Osteoblast (primary cell): ENCODE data around the gene ANXA3. TPM values are rescaled to one million over a fixed set of nuclear protein-coding genes. Genes with fewer than 3 reads are reported as not detected.

ENCODE experiments used
- DNase-seq: peaks from one replicate; pipeline ENCODE4 v3.0.0; 2011; ENCODE audit warnings: low spot score, mixed read lengths; ENCODE audit not compliant: insufficient read length; ENCODE audit errors: missing footprints
- H2AFZ ChIP-seq: 2 replicates; pipeline ENCODE4 v1.6.0; 2011; ENCODE audit warnings: mild to moderate bottlenecking, low read length
- H3K27ac ChIP-seq: 2 replicates; pipeline ENCODE4 v1.5.1; 2011; ENCODE audit warnings: mild to moderate bottlenecking, low read depth, low read length, moderate library complexity
- H3K27me3 ChIP-seq: 2 replicates; pipeline ENCODE4 v1.6.0; 2012; ENCODE audit warnings: mild to moderate bottlenecking, control low read depth, inconsistent platforms, low read length, moderate library complexity; ENCODE audit not compliant: insufficient read depth
- H3K36me3 ChIP-seq: 2 replicates; pipeline ENCODE4 v1.5.1; 2011; ENCODE audit warnings: mild to moderate bottlenecking, low read length, control low read depth, moderate library complexity; ENCODE audit not compliant: insufficient read depth
- H3K4me1 ChIP-seq: 2 replicates; pipeline ENCODE4 v1.5.1; 2011; ENCODE audit warnings: mild to moderate bottlenecking, low read length, control low read depth, moderate library complexity; ENCODE audit not compliant: insufficient read depth
- H3K4me2 ChIP-seq: 2 replicates; pipeline ENCODE4 v1.6.0; 2011; ENCODE audit warnings: mild to moderate bottlenecking, low read length; ENCODE audit not compliant: insufficient read depth
- H3K4me3 ChIP-seq: fragments of 200-600 bp; sonication (generic); 3 replicates; pipeline ENCODE4 v1.5.1; 2012; ENCODE audit warnings: mild to moderate bottlenecking, low read length, inconsistent platforms; ENCODE audit not compliant: insufficient read depth
- H3K79me2 ChIP-seq: 2 replicates; pipeline ENCODE4 v1.6.0; 2012; ENCODE audit warnings: mild to moderate bottlenecking, low read length, control low read depth, inconsistent platforms; ENCODE audit not compliant: insufficient read depth
- H3K9me3 ChIP-seq: 2 replicates; pipeline ENCODE4 v1.5.1; 2011; ENCODE audit warnings: low read depth, low read length, control low read depth
- H4K20me1 ChIP-seq: 2 replicates; pipeline ENCODE4 v1.6.0; 2012; ENCODE audit warnings: mild to moderate bottlenecking, low read length, control low read depth; ENCODE audit not compliant: insufficient read depth
- CTCF ChIP-seq: IDR thresholded peaks from 2 replicates; pipeline ENCODE4 v1.5.1; 2011; ENCODE audit warnings: mild to moderate bottlenecking, low read depth, low read length, moderate library complexity; ENCODE audit errors: extremely low read depth
- total RNA-seq: library from RNA; depleted of rRNA; stranded (reverse); fragments of >200 nt; gene quantifications from 2 replicates; pipeline ENCODE4 v1.2.3, GENCODE V29; 2012

The ANXA3 gene
- total RNA-seq, 1 donor, result 2.9 TPM

- Histone ChIP-seq H3K4me3 (no peak overlapping the region), H3K79me2 (no peaks in the 10 kb centered on the region)
- no peak for DNase-seq
These were observed 27.3 kb downstream of the ANXA3 start for GRCh38 chr4:78578674-78579425.

GRCh38 chr4:78581618-78582017 lies 30.0 kb downstream of the ANXA3 start:
- H3K27me3 ChIP-seq, result peaks cover 2% of the 10 kb centered on the region
- no peak overlapping the region for H3K27ac ChIP-seq
- H2AFZ ChIP-seq, result no peak overlapping the region
- no peaks in the 10 kb centered on the region for H4K20me1 ChIP-seq
- no peaks in the 10 kb centered on the region for H3K36me3 ChIP-seq
- H3K4me2 ChIP-seq, result no peak overlapping the region
- no peak for DNase-seq
- no peaks in the 10 kb centered on the region for H3K4me1 ChIP-seq
- no peak for TF ChIP-seq CTCF
- no peak overlapping the region for H3K4me3 ChIP-seq
- H3K79me2 ChIP-seq, result no peaks in the 10 kb centered on the region
- no peaks in the 10 kb centered on the region for H3K9me3 ChIP-seq

More at GRCh38 chr4:78578674-78579425, 27.3 kb downstream of the ANXA3 start:
- H3K36me3 ChIP-seq, result no peaks in the 10 kb centered on the region
- no peaks in the 10 kb centered on the region for H4K20me1 ChIP-seq
- no peaks in the 10 kb centered on the region for H3K9me3 ChIP-seq
- no peak overlapping the region for H3K27ac ChIP-seq
- H3K4me1 ChIP-seq, result no peaks in the 10 kb centered on the region
- peaks cover 2% of the 10 kb centered on the region for H3K27me3 ChIP-seq
- no peak overlapping the region for H2AFZ ChIP-seq
- TF ChIP-seq CTCF, result no peak
- H3K4me2 ChIP-seq, result no peak overlapping the region

GRCh38 chr4:78584863-78585547 lies 33.4 kb downstream of the ANXA3 start:
- TF ChIP-seq CTCF, result no peak
- H3K27ac ChIP-seq, result no peak overlapping the region
- H2AFZ ChIP-seq, result no peak overlapping the region
- no peak for DNase-seq
- H3K27me3 ChIP-seq, result peaks cover 2% of the 10 kb centered on the region
- no peaks in the 10 kb centered on the region for H3K9me3 ChIP-seq
- no peaks in the 10 kb centered on the region for H3K79me2 ChIP-seq
- H3K4me3 ChIP-seq, result no peak overlapping the region
- no peak overlapping the region for H3K4me2 ChIP-seq
- H3K4me1 ChIP-seq, result no peaks in the 10 kb centered on the region
- H4K20me1 ChIP-seq, result no peaks in the 10 kb centered on the region
- no peaks in the 10 kb centered on the region for H3K36me3 ChIP-seq

- Histone ChIP-seq H2AFZ (no peak overlapping the region), H3K9me3 (no peaks in the 10 kb centered on the region), H3K27me3 (no peaks in the 10 kb centered on the region), H4K20me1 (no peaks in the 10 kb centered on the region), H3K4me3 (no peak overlapping the region), H3K27ac (no peak overlapping the region), H3K36me3 (no peaks in the 10 kb centered on the region), H3K79me2 (no peaks in the 10 kb centered on the region), H3K4me1 (no peaks in the 10 kb centered on the region), H3K4me2 (no peak overlapping the region)
- DNase-seq, result no peak
- no peak for TF ChIP-seq CTCF
These were observed 34.1 kb downstream of the ANXA3 start for GRCh38 chr4:78585633-78586032.
